Testis (tissue), 5 donors: ENCODE data around the gene EIF4E. TPM values are rescaled to one million over a fixed set of nuclear protein-coding genes. Genes with fewer than 3 reads are reported as not detected.

ENCODE experiments used
- DNase-seq: peaks from one replicate; pipeline ENCODE4 v3.0.0-alpha.2; 2019
- H3K27ac ChIP-seq, 2 donors: fragments of 200-600 bp; sonication (generic); one replicate each; pipeline ENCODE4 v1.5.1; 2019
- H3K27me3 ChIP-seq: fragments of 200-600 bp; sonication (generic); one replicate; pipeline ENCODE4 v1.5.1; 2019
- H3K36me3 ChIP-seq: fragments of 200-600 bp; sonication (generic); one replicate; pipeline ENCODE4 v1.5.1; 2017; ENCODE audit warnings: low read depth; ENCODE audit errors: missing control alignments
- H3K4me1 ChIP-seq: fragments of 200-600 bp; sonication (generic); one replicate; pipeline ENCODE4 v1.5.1; 2019
- H3K4me3 ChIP-seq, 2 donors: fragments of 200-600 bp; sonication (generic); one replicate each; pipeline ENCODE4 v1.5.1; 2017 to 2019
- H3K9me3 ChIP-seq: fragments of 200-600 bp; sonication (generic); one replicate; pipeline ENCODE4 v1.5.1; 2017
- CTCF ChIP-seq, 3 experiments: fragments of 450-650 bp in 2 of 3; fragments of 200-600 bp in 1 of 3; sonication (generic) in 1 of 3; IDR thresholded peaks; one replicate each; pipeline ENCODE4 v1.5.1; 2016 to 2019; ENCODE audit warnings: antibody characterized with exemption in 3 of 3, mild to moderate bottlenecking in 2 of 3, moderate library complexity in 1 of 3
- POLR2A ChIP-seq: fragments of 450-650 bp; IDR thresholded peaks from one replicate; pipeline ENCODE4 v1.6.1; 2017; ENCODE audit warnings: antibody characterized with exemption, mild to moderate bottlenecking, moderate library complexity
- WGBS, 2 donors: methylation state at CpG; one replicate each; pipeline ENCODE4 v1.1.5; 2018; 5-methylcytosine and 5-hydroxymethylcytosine counted together
- intact Hi-C: fragments of 100-400 bp; cut with DNase I; formaldehyde crosslinking; loops from one replicate; pipeline ENCODE4 v1.15.1; 2023; ENCODE audit warnings: low total_unique reads
- long read RNA-seq, 2 donors: transcript quantifications; one replicate each; lab custom pipeline, GENCODE V29; 2026
- polyA plus RNA-seq: library from polyadenylated mRNA; stranded (reverse); fragments of 350-450 nt; fragmentation: Illumina TruSeq; extraction: RNeasy Lipid Tissue Mini Kit (QIAGEN cat#74804); gene quantifications from one replicate; pipeline ENCODE4 v1.2.3, GENCODE V29; 2014; ENCODE audit warnings: low read depth, low replicate concordance; ENCODE audit not compliant: insufficient read depth
- total RNA-seq, 2 donors: library from RNA; depleted of rRNA; stranded (reverse); fragments of >200 nt; gene quantifications; one replicate each; pipeline ENCODE4 v1.2.3, GENCODE V29; 2016

Gene EIF4E
- 100 to 1,000 TPM in 1 of 2 donors, 10 to 100 TPM in 1; 97.3 to 155 TPM for total RNA-seq
- polyA plus RNA-seq, result 127 TPM
- long read RNA-seq, donor 1, full-length matches to known transcripts, result 26 of 26 reads
- long read RNA-seq, donor 1, partial matches to known transcripts, result 0 of 26 reads
- long read RNA-seq, donor 1, other reads (novel, unspliced or antisense), result 0 of 26 reads
- long read RNA-seq, donor 2, full-length matches to known transcripts, result 22 of 22 reads
- long read RNA-seq, donor 2, partial matches to known transcripts, result 0 of 22 reads
- long read RNA-seq, donor 2, other reads (novel, unspliced or antisense), result 0 of 22 reads

GRCh38 chr4:98928505-98929340, at the start of gene EIF4E:
Gene EIF4E, minus strand, starts transcription at chr4:98929133. Its CDS starts 21 bp downstream, at chr4:98929112.
- no peaks in the 10 kb centered on the region for H3K4me1 ChIP-seq
- no peaks in the 10 kb centered on the region for H3K27me3 ChIP-seq
- no peaks in the 10 kb centered on the region for H3K9me3 ChIP-seq
- TF ChIP-seq POLR2A, result no peak
- no peak for TF ChIP-seq CTCF (IDR thresholded peaks at IDR 0.05)
- H3K36me3 ChIP-seq, result no peaks in the 10 kb centered on the region
- peak within 1 kb of the TSS; percentile 90 to 98 for H3K27ac ChIP-seq
- DNase-seq, result peak; percentile 97
- intact Hi-C loops, result no loop called here
- H3K4me3 ChIP-seq, result peak within 1 kb of the TSS; percentile 86 to 99
- WGBS, 2 donors, result 0 to 1% methylated on average over 27 to 61 of the region's 68 CpGs

GRCh38 chr4:98977557-98977956, 48.6 kb upstream of the EIF4E start:
- 91 to 94% methylated on average over 7 of the region's 7 CpGs for WGBS, 2 donors
- Histone ChIP-seq H3K9me3 (no peaks in the 10 kb centered on the region), H3K36me3 (no peaks in the 10 kb centered on the region), H3K27ac (no peak overlapping the region), H3K4me3 (no peak overlapping the region), H3K27me3 (no peaks in the 10 kb centered on the region), H3K4me1 (no peaks in the 10 kb centered on the region)
- no peak for DNase-seq
- intact Hi-C loops, result no loop called here
- TF ChIP-seq CTCF (IDR thresholded peaks at IDR 0.05) (no peak), POLR2A (no peak)

DNA sequence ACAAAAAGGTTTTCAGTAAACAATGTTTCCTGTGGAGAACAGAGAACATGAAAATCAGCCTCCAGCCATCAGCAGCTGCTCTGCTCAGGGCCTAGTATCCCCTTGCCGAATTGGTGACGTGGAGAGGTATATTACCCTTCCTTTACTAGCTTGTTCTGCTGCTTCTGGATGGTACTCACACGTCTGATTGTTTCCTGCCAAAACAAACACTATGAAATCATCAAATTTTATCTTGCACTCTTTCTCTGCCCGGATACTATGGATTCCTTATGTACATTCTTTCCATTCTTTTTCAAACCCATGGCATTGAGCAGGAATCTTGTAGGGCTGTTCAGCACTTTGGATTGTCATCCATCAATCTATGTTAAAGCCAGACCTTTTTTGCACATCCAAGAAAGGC, 47.8 kb upstream of the EIF4E start:
- Histone ChIP-seq H3K36me3 (no peaks in the 10 kb centered on the region), H3K4me3 (no peak overlapping the region), H3K9me3 (no peaks in the 10 kb centered on the region), H3K27ac (no peak overlapping the region), H3K4me1 (no peaks in the 10 kb centered on the region), H3K27me3 (no peaks in the 10 kb centered on the region)
- WGBS, 2 donors, result 62 to 71% methylated on average over 4 of the region's 4 CpGs
- TF ChIP-seq POLR2A (no peak), CTCF (IDR thresholded peaks at IDR 0.05) (no peak)
- intact Hi-C loops, result no loop called here
- no peak for DNase-seq

GRCh38 chr4:98969878-98970785, 41.2 kb upstream of the EIF4E start:
- Histone ChIP-seq H3K27ac (no peak overlapping the region), H3K9me3 (no peaks in the 10 kb centered on the region), H3K4me1 (no peaks in the 10 kb centered on the region), H3K36me3 (no peaks in the 10 kb centered on the region), H3K27me3 (no peaks in the 10 kb centered on the region), H3K4me3 (no peak overlapping the region)
- WGBS, 2 donors, result 28 to 47% methylated on average over 1 of the region's 1 CpG
- intact Hi-C loops, result no loop called here
- TF ChIP-seq CTCF (IDR thresholded peaks at IDR 0.05) (no peak), POLR2A (no peak)
- no peak for DNase-seq
